HepG2 (cell line): Measurements from ENCODE around the gene TRERF1. TPM values are rescaled to one million over a fixed set of nuclear protein-coding genes. Genes with fewer than 3 reads are reported as not detected.

Experiments used
- ATAC-seq: fragments of 200-7000 bp; cut with Tn5 transposase; 3 replicates; pipeline ENCODE4 v1.9.1; 2020; ENCODE audit warnings: mild to moderate bottlenecking, moderate library complexity
- BruUV-seq: library from RNA; stranded (reverse); fragments of 400-500 nt; replicated peaks from 2 replicates; lab custom pipeline; 2021; lab: Mats Ljungman, UMichigan
- CTCF ChIA-PET: fragments of 300-600 bp; formaldehyde crosslinking; extraction: SDS; loops from one replicate; lab custom pipeline; 2021; ENCODE audit warnings: low total read pairs, inconsistent platforms, low intra/inter-chr PET ratio; lab: Yijun Ruan, JAX
- POLR2A ChIA-PET: fragments of 350-600 bp; sonication (Branson Sonifier 250); formaldehyde crosslinking; loops from one replicate; lab custom pipeline; 2020; ENCODE audit warnings: antibody characterized with exemption, inconsistent platforms; lab: Yijun Ruan, JAX
- DNase-seq: peaks from one replicate; pipeline ENCODE4 v3.0.0-alpha.2; 2015; ENCODE audit warnings: low spot score
- FAIRE-seq: peaks from 3 replicates; lab custom pipeline; 2011; peaks lifted over from hg19 to GRCh38; lab: Jason Lieb, UNC
- H2AFZ ChIP-seq: one replicate; pipeline ENCODE4 v1.6.1; 2011; ENCODE audit warnings: low read length, inconsistent platforms
- H3K27ac ChIP-seq: fragments of 300-600 bp; 3 replicates; pipeline ENCODE4 v1.8.0; 2011; ENCODE audit warnings: mixed run types, mild to moderate bottlenecking, mixed read lengths, low read length, inconsistent platforms; ENCODE audit not compliant: insufficient read depth; ENCODE audit errors: extremely low read length
- H3K27me3 ChIP-seq, 2 experiments: fragments of 200-600 bp in 1 of 2; 2 replicates in 1 of 2; 3 replicates in 1 of 2; pipeline versions ENCODE4 v1.6.0 to v1.8.0; 2011; ENCODE audit warnings: low read length in 2 of 2, mild to moderate bottlenecking in 2 of 2, moderate library complexity in 2 of 2, inconsistent platforms in 1 of 2; ENCODE audit not compliant: insufficient read depth in 2 of 2, control insufficient read depth in 1 of 2
- H3K36me3 ChIP-seq, 2 experiments: fragments of 200-600 bp in 1 of 2; replicated peaks in 1 of 2; 2 replicates in 1 of 2; 3 replicates in 1 of 2; pipeline versions ENCODE4 v1.5.1 to v1.8.0; 2011; ENCODE audit warnings: low read length in 2 of 2, inconsistent platforms in 1 of 2; ENCODE audit not compliant: insufficient read depth in 2 of 2, control insufficient read depth in 1 of 2
- H3K4me1 ChIP-seq: 2 replicates; pipeline ENCODE4 v1.5.1; 2012; ENCODE audit warnings: low read length, inconsistent platforms; ENCODE audit not compliant: insufficient read depth
- H3K4me2 ChIP-seq: 2 replicates; pipeline ENCODE4 v1.6.0; 2011; ENCODE audit warnings: low read depth, low read length, inconsistent platforms
- H3K4me3 ChIP-seq, 3 experiments: fragments of 200-600 bp in 1 of 3; sonication (generic), shearing (Covaris generic) in 1 of 3; replicated peaks in 1 of 3; 2 replicates each; pipeline ENCODE4 v1.5.1; 2011 to 2016; ENCODE audit warnings: low read length in 3 of 3, inconsistent platforms in 2 of 3, low read depth in 2 of 3, mild to moderate bottlenecking in 2 of 3, control low read depth in 1 of 3, mixed read lengths in 1 of 3; ENCODE audit not compliant: insufficient read depth in 1 of 3
- H3K79me2 ChIP-seq: one replicate; pipeline ENCODE4 v1.6.1; 2011; ENCODE audit warnings: low read length, inconsistent platforms; ENCODE audit not compliant: insufficient read depth
- H3K9ac ChIP-seq: 2 replicates; pipeline ENCODE4 v1.6.0; 2011; ENCODE audit warnings: mild to moderate bottlenecking, low read depth, low read length, inconsistent platforms; ENCODE audit not compliant: insufficient read depth
- H3K9me3 ChIP-seq: 2 replicates; pipeline ENCODE4 v1.5.1; 2012; ENCODE audit warnings: mild to moderate bottlenecking, low read length
- H4K20me1 ChIP-seq: 2 replicates; pipeline ENCODE4 v1.6.0; 2011; ENCODE audit warnings: inconsistent platforms, mild to moderate bottlenecking, low read length, moderate library complexity; ENCODE audit not compliant: insufficient read depth
- BCL6 ChIP-seq: IDR thresholded peaks from 2 replicates; pipeline ENCODE4 v1.6.1; 2016; ENCODE audit warnings: missing genetic modification reagents, missing compliant biosample characterization
- CHD2 ChIP-seq: IDR thresholded peaks from 2 replicates; pipeline ENCODE4 v1.6.1; 2011; ENCODE audit warnings: low read depth, low read length, improper control_type of control experiment
- EP300 ChIP-seq, 3 experiments: sonication (generic) in 1 of 3; formaldehyde crosslinking in 1 of 3; IDR thresholded peaks; 2 replicates each; pipeline versions ENCODE4 v1.5.1 to v1.6.1; 2011 to 2020; ENCODE audit warnings: low read depth in 2 of 3, low read length in 2 of 3, borderline replicate concordance in 1 of 3, improper control_type of control experiment in 1 of 3, mild to moderate bottlenecking in 1 of 3, missing genetic modification reagents in 1 of 3, moderate library complexity in 1 of 3
- KDM5A ChIP-seq: fragments of 200-600 bp; sonication (generic); IDR thresholded peaks from 2 replicates; pipeline ENCODE4 v1.7.0; 2018; ENCODE audit warnings: antibody characterized with exemption, mild to moderate bottlenecking, low read length, borderline replicate concordance
- NR2C2 ChIP-seq: sonication (generic); formaldehyde crosslinking; IDR thresholded peaks from 2 replicates; pipeline ENCODE4 v1.4.0; 2020; ENCODE audit warnings: missing genetic modification reagents, mild to moderate bottlenecking, moderate library complexity, borderline replicate concordance
- TBL1XR1 ChIP-seq: fragments of 150-350 bp; IDR thresholded peaks from 2 replicates; pipeline ENCODE4 v1.6.1; 2014; ENCODE audit warnings: borderline replicate concordance, low read length; ENCODE audit not compliant: partially characterized antibody
- ZKSCAN1 ChIP-seq: fragments of 150-350 bp; IDR thresholded peaks from 2 replicates; pipeline ENCODE4 v1.6.1; 2014; ENCODE audit warnings: low read length
- ZNF331 ChIP-seq: sonication (generic); formaldehyde crosslinking; IDR thresholded peaks from 2 replicates; pipeline ENCODE4 v1.4.0; 2020; ENCODE audit warnings: missing genetic modification reagents
- ZNF501 ChIP-seq: sonication (generic); formaldehyde crosslinking; IDR thresholded peaks from 2 replicates; pipeline ENCODE4 v1.5.1; 2020; ENCODE audit warnings: mild to moderate bottlenecking, moderate library complexity, missing genetic modification reagents
- WGBS: methylation state at CpG from one replicate; pipeline ENCODE4 v1.1.6; 2017; ENCODE audit warnings: low lambda C conversion rate; 5-methylcytosine and 5-hydroxymethylcytosine counted together
- in situ Hi-C: cut with HindIII; loops from 2 replicates; pipeline ENCODE4 v1.10.0; 2017; ENCODE audit warnings: low pct_unique_long_range_greater_than_20kb; ENCODE audit not compliant: extremely low pct_ligation_motif_present
- intact Hi-C: fragments of 100-400 bp; cut with micrococcal nuclease; formaldehyde crosslinking; loops from one replicate; pipeline ENCODE4 v1.10.0; 2022; ENCODE audit not compliant: unreplicated experiment
- polyA plus RNA-seq, 8 experiments: library from polyadenylated mRNA; depleted of rRNA in 3 of 8; stranded (reverse) in 7 of 8; unstranded in 1 of 8; fragments of >200 nt; fragmentation: Illumina TruSeq in 4 of 8; extraction: Trizol in 4 of 8; gene quantifications; 2 replicates each; pipeline versions ENCODE4 v1.2.1 to v1.2.3, GENCODE V29; 2011 to 2016; ENCODE audit warnings: low read depth in 4 of 8, missing spikeins in 1 of 8, mixed read lengths in 1 of 8; ENCODE audit not compliant: insufficient read depth in 1 of 8
- total RNA-seq, 5 experiments: library from RNA; depleted of rRNA; stranded (reverse); fragments of >200 nt; fragmentation: Illumina TruSeq; extraction: Trizol; gene quantifications; 2 replicates each; pipeline ENCODE4 v1.2.3, GENCODE V29; 2016; ENCODE audit warnings: low read depth in 1 of 5

Gene TRERF1
- total and polyA plus RNA-seq, 2 of the 13 experiments (the other 11 are each of a cell fraction or from before 2014, with no cell fraction given) = 0.02 TPM; not detected in 1

GRCh38 chr6:42221546-42221945, 230.2 kb downstream of the TRERF1 start:
- no peaks in the 10 kb centered on the region for H3K9me3 ChIP-seq
- no peak for DNase-seq
- H3K27me3 ChIP-seq = no peaks in the 10 kb centered on the region; a peak in 1 of 5 replicates
- H3K27ac ChIP-seq = no peak overlapping the region
- peaks cover 10% of the 10 kb centered on the region for H3K79me2 ChIP-seq
- H4K20me1 ChIP-seq = no peaks in the 10 kb centered on the region
- 55% methylated on average over 4 of the region's 4 CpGs for WGBS
- no peak overlapping the region for H2AFZ ChIP-seq
- ATAC-seq = no peak
- no peak overlapping the region for H3K4me2 ChIP-seq
- TF ChIP-seq BCL6 (CRISPR knock-in tag) = no peak
- no peak for TF ChIP-seq EP300 (IDR thresholded peaks at IDR 0.05; ENCODE audit: low read depth in 2 of 2, low read length in 2 of 2)
- no peak for TF ChIP-seq EP300 (CRISPR knock-in tag; IDR thresholded peaks at IDR 0.05; ENCODE audit: borderline replicate concordance)
- no peak for TF ChIP-seq CHD2
- TF ChIP-seq KDM5A = no peak
- no peak for TF ChIP-seq ZKSCAN1
- no peak for TF ChIP-seq TBL1XR1
- TF ChIP-seq ZNF331 (CRISPR knock-in tag) = no peak
- POLR2A ChIA-PET = no interaction called here
- H3K4me1 ChIP-seq = peaks cover 58% of the 10 kb centered on the region
- BruUV-seq = no TSS peak
- CTCF ChIA-PET = no interaction called here
- H3K4me3 ChIP-seq = no peak overlapping the region
- in situ Hi-C loops = loop anchor here (25.0 kb wide), 1 partner anchor 434 kb away; the partner anchor contains the start of genes FRS3, PRICKLE4 and TOMM6
- H3K36me3 ChIP-seq = no peaks in the 10 kb centered on the region
- no peak overlapping the region for H3K9ac ChIP-seq
- no peak for FAIRE-seq
- intact Hi-C loops = no loop called here

GRCh38 chr6:42220807-42221206, 230.9 kb downstream of the TRERF1 start:
- Histone ChIP-seq H3K4me2 (no peak overlapping the region), H3K4me1 (peaks cover 58% of the 10 kb centered on the region), H3K9me3 (no peaks in the 10 kb centered on the region), H4K20me1 (no peaks in the 10 kb centered on the region), H3K4me3 (no peak overlapping the region), H3K36me3 (no peaks in the 10 kb centered on the region), H3K79me2 (peaks cover 12% of the 10 kb centered on the region), H3K27me3 (no peaks in the 10 kb centered on the region; a peak in 1 of 5 replicates), H3K27ac (no peak overlapping the region), H3K9ac (no peak overlapping the region), H2AFZ (no peak overlapping the region)
- BruUV-seq = no TSS peak
- ATAC-seq (no peak), DNase-seq (no peak), FAIRE-seq (no peak)
- POLR2A ChIA-PET = no interaction called here
- WGBS = 22% methylated on average over 6 of the region's 6 CpGs
- intact Hi-C loops (no loop called here), in situ Hi-C loops (loop anchor here (25.0 kb wide), 1 partner anchor 434 kb away; the partner anchor contains the start of genes FRS3, PRICKLE4 and TOMM6)
- CTCF ChIA-PET = no interaction called here
- TF ChIP-seq NR2C2 (CRISPR knock-in tag) (no peak), ZNF501 (CRISPR knock-in tag) (0 out of 2 replicates have a peak, but pooled peaks have one; percentile 23)
